HG02852 (cell line): ENCODE data around the gene AARS2.

Experiments
- ATAC-seq: cut with Tn5 transposase; IDR thresholded peaks from one replicate; pipeline ENCODE4 v1.9.1; 2021; ENCODE audit warnings: mild to moderate bottlenecking, moderate library complexity; ENCODE audit not compliant: unreplicated experiment

The AARS2 gene

DNA sequence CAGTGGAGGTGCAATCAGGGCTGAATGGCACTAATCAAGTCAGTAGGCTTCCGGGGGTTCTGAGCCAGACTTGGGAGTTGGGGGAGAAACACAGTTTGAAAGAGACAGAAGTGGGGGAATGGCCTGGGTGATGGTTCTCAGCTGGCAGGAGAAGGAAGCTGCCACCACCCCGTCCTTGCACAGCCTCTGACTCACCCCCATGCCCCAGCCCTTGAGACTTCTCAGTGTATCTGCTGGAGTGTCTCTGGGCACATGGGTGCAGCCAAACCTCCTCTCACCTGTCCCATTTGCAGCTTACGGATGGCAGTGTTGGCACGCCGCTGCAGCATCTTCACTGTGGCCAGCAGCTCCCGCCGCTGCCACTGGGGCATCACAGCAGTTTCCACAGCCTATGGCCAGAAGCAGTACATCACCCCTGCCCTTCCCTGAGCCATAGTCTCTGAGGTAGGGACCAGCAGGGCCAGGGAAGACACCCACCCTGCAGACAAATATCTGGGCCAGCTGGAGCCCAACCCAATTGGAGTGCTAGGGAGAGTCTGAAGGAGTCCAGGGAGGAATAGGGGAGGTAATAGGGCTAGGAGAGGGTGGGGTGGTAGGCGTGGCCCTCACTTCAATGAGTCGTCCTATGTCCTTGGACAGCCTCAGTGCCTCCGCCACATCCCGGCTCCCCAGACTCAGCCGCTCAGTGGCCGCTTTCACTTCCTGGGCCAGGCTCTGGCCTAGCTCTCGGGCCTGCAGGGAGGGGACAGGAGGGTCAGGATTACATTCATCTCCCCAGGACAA, 11.2 kb downstream of the AARS2 start:
- no peak for ATAC-seq

- ATAC-seq = no peak
These were observed 12.0 kb downstream of the AARS2 start for GRCh38 chr6:44301106-44301505.

- no peak for ATAC-seq
These were observed 12.8 kb downstream of the AARS2 start for GRCh38 chr6:44300292-44300823.

GRCh38 chr6:44298864-44299263, 14.3 kb downstream of the AARS2 start:
- ATAC-seq = no peak

DNA sequence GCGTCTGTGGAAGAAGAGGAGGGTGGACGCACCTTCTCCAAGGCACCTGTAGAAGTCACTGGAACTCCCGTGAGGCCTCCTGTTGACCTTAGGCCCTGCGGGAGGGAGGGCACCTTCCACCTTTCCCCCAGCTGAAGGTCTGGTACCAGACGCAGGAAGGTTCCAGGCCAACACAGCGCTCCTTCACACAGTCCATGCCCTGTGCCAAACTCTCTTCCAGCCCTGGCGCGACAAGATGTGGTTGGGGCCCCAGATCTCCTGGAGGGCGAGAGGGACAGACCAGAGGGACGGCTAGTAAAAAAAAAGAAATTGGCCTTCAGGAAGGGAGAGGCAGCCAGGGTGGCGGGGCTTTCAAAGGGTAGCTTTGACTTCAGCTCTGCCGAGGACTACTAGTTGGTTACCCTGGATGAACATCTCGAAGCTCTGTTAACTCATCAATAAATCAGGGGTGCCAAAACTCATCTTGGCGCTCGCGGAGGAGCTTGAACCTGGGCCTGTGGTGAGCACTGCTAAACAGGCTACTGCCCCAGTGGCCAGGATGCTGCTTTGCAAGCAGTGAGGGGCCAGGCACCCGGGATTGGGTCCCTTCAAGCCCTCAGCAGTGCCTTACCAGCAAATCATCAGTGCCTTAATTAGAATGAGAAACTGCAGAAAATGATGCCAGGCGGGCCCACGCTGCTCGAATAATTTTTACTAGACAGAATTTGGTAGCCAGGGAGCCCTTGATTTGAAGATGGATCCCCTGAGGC, 14.9 kb downstream of the AARS2 start:
- no peak for ATAC-seq

DNA sequence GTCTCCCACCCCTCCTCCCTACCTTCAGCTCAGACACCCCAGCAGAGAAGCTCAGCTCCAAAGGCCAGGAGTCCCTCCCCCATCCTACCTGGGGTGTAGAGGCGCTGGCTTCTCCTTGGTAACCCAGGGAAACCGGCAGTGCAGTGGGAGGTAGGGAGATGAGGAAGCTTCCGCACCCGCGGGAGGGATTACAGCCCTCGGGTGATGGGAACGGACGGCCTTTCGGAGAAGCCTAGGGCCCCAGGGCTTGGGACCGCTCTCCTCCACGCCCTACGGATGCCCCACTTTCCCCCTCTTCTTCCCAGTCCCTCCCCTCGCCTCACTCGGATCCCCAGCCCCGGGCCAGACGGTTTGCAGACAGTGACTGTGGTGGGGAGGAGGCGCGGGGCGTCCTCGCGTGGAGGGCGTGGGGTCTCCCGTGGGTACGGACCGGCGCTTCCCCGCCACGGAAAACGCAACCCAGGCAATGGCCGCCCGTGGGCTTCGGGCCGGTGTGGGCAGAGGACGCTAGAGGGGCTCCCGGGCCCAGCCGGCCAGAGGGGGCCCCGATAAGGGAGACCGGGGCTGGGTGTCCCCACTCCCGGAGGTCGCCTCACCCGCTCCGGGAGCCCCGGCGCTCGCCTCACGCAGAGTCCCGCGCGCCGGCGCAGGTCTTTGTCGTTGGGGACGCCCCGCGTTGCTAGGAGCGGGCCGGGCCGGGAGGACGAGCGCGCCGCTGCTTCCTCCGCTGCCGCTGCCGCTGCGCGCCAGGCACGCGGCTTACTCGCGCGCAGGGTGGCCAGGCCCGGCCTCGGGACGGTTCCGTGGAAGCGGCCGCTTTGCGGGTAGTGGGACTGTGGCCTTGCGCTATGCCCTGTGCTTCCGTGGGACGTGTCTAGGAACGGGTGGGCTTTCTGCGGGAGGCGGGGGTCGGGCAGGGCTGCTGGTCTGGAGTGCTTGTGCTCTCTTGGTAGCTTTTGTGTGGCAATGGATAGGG, 15.8 kb downstream of the AARS2 start:
- no peak for ATAC-seq

- ATAC-seq = no peak
These were observed 18.0 kb downstream of the AARS2 start for GRCh38 chr6:44294832-44295791.

- ATAC-seq = no peak
These were observed 20.3 kb downstream of the AARS2 start for GRCh38 chr6:44292661-44293365.

DNA sequence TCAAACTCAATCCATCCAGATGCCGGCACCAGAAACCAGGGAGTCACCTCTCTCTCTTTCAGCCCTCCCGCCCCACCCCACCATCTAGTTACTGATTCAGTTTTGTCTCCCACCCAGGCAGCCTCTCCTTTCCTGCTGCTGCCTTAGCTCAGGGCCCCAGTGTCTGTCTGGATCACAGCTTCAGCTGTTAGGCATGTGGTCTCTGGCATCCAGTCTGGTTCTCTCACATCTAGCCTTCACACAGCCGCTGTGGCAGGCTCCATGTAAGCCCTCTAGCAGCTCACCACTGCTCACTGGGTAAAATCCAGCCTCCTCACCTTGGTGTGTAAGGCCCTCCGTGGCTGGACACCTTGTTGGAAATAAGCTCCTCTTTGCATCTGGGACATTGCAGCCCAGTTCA, 21.3 kb downstream of the AARS2 start:
- ATAC-seq = no peak

DNA sequence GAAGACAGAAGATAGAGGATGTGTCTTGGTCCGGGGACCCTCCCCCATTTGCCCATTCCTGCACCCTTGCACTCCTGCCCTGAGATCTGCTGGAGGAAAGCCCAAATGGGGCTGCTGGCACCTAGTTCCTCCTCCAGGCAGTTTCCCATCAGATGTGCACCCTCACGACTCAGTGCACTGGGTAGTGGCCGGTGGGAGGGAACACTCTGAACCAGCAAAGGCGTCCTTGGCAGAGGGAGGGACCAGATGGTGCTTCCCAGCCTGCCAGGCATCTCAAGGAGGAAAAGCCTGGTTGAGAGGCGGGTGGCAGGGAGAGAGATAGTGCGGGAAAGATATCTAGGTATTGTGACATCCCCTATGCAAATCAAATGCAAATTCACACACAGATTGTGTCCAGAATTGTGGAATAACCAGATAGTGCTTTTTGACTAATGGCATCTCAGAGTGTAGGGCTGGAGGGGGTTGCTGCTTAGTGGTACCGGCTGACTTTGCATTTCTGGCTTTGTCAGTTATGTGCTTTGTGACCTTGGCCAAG, 23.4 kb downstream of the AARS2 start:
- no peak for ATAC-seq

GRCh38 chr6:44286747-44287146, 26.4 kb downstream of the AARS2 start:
- ATAC-seq = no peak

- no peak for ATAC-seq
These were observed 26.9 kb downstream of the AARS2 start for GRCh38 chr6:44286285-44286565.

GRCh38 chr6:44285552-44286284, 27.4 kb downstream of the AARS2 start:
- ATAC-seq = no peak

GRCh38 chr6:44284867-44285266, 28.3 kb downstream of the AARS2 start:
- ATAC-seq = no peak

DNA sequence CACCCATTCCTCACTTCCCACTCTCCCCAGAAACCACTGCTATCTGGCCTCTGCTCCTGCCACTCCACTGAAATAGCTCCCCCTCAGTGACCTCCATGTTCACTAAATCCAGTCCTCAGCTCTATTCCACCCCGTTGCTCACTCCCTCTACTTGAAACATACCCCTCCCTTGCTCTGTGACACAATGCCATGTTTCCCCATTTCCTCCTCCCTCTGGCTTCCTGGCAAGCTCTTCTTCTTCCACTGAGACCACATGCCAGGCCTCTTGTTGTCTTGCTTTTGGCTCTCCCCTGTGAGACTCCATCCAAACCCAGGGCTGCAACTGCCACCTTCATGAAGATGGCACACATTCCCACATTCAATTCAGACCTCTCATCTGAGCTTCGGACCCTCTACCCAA, 29.0 kb downstream of the AARS2 start:
- ATAC-seq = no peak

DNA sequence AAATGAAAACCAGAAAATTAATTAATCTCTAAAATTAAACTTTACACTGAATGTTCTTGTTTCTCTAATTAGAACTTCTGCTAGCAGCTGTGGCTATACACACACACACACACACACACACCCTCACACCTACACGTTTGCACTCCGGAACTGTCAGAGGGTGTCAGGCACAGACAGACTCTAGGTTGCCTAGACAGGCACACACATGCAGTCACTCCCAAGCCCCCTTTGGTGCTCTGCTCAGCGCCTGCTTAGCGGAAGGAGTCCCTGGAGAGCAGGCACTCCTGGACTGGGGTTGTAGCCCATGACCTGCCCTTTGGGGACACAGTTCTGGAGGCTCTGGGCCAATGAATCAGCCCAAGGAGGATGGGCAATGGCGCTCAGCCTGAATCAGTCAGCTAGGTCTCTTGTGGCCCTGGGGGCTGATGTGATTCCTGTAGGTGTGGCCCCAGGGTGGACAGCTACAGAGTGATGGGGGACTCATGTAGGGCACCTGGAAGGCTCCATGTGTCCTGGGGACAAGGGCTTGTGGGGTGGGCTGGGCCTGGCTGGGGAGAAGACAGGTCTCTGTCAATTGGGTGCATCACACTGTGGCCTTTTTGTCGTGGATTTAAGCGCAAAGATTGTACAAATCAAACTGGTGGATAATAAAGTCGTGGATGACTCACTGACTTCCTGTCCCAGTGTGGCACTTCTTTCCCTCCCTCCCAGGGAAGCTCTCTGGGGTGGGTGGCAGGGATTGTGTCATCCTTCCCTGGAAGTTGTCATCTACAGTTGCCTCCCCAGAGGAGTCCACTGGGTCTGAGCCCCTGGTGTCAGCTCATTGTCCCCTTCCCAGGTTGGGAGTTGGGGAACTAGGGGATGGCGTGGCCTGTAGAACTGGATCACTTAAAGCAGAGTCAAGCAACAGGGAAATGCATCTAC, 34.1 kb downstream of the AARS2 start:
- ATAC-seq = no peak

DNA sequence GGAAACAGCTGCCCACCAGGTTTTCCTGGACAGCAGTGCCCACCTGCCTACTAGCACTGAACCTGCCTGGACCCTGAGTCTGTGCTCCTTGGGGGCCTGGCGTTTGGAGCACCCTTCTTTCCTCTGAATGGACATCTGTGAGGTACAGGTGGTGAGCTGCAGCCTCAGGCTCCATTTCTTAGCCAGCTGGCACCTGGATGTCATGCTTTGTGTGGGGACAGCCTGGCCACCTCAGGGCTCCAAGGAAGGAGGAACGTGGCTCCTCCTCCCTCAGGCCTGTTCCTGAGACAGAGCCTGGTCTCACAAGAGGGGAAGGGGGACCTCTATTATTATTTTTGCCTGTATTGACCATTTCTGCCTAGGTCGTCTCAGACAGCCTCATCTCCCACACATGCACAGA, 34.8 kb downstream of the AARS2 start:
- no peak for ATAC-seq
